ENCODE data around the gene USP35. TPM values are rescaled to one million over a fixed set of nuclear protein-coding genes. Genes with fewer than 3 reads are reported as not detected.

Gene USP35
- total RNA-seq, 4 donors from 2014 or later = 6.6 to 30.6 (median 13.3) TPM

DNA sequence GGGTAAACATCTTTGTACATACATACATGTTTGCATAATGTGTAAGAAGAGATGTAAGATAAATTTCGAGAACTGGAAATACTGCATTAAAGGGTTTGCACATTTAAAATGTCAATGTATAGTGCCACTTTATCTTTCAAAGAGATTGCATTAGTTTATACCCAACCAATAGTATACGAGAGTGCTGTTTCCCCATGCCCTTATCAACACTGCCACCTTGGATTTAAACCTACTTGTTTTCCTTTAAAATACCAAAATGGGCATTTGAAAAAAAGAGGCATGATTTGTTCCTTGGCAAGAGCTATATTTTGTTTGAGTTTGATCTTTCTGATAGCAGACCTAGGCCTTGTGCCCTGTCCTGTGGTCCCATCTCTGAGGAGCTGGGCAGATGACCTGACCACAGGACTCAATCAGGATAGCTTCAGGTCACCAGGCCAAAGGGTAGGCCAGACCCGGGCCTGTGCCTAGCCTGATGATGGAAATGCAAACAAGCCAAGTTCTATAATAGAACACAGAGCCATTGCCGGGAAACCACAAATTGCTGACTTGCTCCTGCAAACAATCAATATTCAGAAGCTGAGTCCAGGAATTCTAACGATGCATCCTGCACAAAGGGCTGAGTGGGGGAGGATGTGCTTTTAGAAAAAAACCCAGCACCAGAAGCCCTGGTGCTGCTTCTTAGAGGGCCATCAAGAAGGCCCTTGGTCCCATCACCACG is 32.4 kb upstream of the USP35 start:
- H3K27ac ChIP-seq = no peak overlapping the region
- H3K27me3 ChIP-seq = no peaks in the 10 kb centered on the region

GRCh38 chr11:78158987-78159652 is 29.6 kb upstream of the USP35 start:
- no peak for TF ChIP-seq CTCF (IDR thresholded peaks at IDR 0.05)
- TF ChIP-seq POLR2A (IDR thresholded peaks at IDR 0.05) = no peak
- Histone ChIP-seq H3K4me1 (no peaks in the 10 kb centered on the region), H3K9me3 (no peaks in the 10 kb centered on the region), H3K27me3 (no peaks in the 10 kb centered on the region), H3K36me3 (no peaks in the 10 kb centered on the region), H3K4me3 (no peak overlapping the region), H3K27ac (peak overlapping the region in 1 of 4 donors; percentile 12)
- DNase-seq = no peak

More for the DNA sequence above, 32.4 kb upstream of the USP35 start:
- H3K4me3 ChIP-seq = no peak overlapping the region
- TF ChIP-seq POLR2A (IDR thresholded peaks at IDR 0.05) = no peak
- no peak for TF ChIP-seq CTCF (IDR thresholded peaks at IDR 0.05)
- no peaks in the 10 kb centered on the region for H3K4me1 ChIP-seq
- DNase-seq = no peak
- H3K9me3 ChIP-seq = no peaks in the 10 kb centered on the region
- no peaks in the 10 kb centered on the region for H3K36me3 ChIP-seq

- Histone ChIP-seq H3K9me3 (no peaks in the 10 kb centered on the region), H3K4me1 (no peaks in the 10 kb centered on the region), H3K36me3 (no peaks in the 10 kb centered on the region), H3K27me3 (no peaks in the 10 kb centered on the region), H3K4me3 (no peak overlapping the region), H3K27ac (no peak overlapping the region)
- no peak for DNase-seq
- TF ChIP-seq POLR2A (IDR thresholded peaks at IDR 0.05) (no peak), CTCF (IDR thresholded peaks at IDR 0.05) (no peak)
Observed at GRCh38 chr11:78160557-78160956, 28.2 kb upstream of the USP35 start.

- DNase-seq = no peak
- Histone ChIP-seq H3K36me3 (no peaks in the 10 kb centered on the region), H3K27ac (no peak overlapping the region), H3K9me3 (no peaks in the 10 kb centered on the region), H3K27me3 (no peaks in the 10 kb centered on the region), H3K4me3 (no peak overlapping the region), H3K4me1 (no peaks in the 10 kb centered on the region)
- TF ChIP-seq POLR2A (IDR thresholded peaks at IDR 0.05) (no peak), CTCF (IDR thresholded peaks at IDR 0.05) (no peak)
Observed at GRCh38 chr11:78161346-78161745, 27.4 kb upstream of the USP35 start.

- Histone ChIP-seq H3K4me3 (no peak overlapping the region), H3K9me3 (no peaks in the 10 kb centered on the region), H3K27ac (no peak overlapping the region), H3K36me3 (no peaks in the 10 kb centered on the region), H3K4me1 (no peaks in the 10 kb centered on the region), H3K27me3 (no peaks in the 10 kb centered on the region)
- TF ChIP-seq CTCF (IDR thresholded peaks at IDR 0.05) = no peak
- TF ChIP-seq POLR2A (IDR thresholded peaks at IDR 0.05) = no peak
- DNase-seq = no peak
Observed at GRCh38 chr11:78161962-78162371, 26.8 kb upstream of the USP35 start.

All from Peyer's patch (tissue), 4 donors.